Measurements from ENCODE around the gene RAMACL.

DNA sequence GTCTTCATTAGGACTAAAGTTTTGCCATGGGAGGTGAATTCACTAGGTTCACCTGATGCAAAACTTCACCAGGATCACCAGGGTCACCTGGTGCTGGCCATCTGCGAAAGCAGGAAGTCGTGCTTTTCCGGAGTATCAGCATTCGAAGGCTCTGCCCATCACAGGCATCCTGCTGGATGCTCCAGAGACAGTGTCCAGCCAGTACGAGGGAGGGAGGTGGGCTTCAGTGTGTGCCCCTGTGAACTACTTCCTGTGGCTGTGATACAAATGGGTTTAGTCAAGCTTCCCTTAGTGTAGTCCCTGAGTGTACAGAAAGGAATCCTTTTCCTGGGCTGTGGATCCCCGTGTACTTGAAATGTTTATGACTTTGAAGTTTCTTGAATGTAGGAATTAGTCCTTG, 44.0 kb upstream of the RAMACL start:
- TF ChIP-seq, protein P1, sequence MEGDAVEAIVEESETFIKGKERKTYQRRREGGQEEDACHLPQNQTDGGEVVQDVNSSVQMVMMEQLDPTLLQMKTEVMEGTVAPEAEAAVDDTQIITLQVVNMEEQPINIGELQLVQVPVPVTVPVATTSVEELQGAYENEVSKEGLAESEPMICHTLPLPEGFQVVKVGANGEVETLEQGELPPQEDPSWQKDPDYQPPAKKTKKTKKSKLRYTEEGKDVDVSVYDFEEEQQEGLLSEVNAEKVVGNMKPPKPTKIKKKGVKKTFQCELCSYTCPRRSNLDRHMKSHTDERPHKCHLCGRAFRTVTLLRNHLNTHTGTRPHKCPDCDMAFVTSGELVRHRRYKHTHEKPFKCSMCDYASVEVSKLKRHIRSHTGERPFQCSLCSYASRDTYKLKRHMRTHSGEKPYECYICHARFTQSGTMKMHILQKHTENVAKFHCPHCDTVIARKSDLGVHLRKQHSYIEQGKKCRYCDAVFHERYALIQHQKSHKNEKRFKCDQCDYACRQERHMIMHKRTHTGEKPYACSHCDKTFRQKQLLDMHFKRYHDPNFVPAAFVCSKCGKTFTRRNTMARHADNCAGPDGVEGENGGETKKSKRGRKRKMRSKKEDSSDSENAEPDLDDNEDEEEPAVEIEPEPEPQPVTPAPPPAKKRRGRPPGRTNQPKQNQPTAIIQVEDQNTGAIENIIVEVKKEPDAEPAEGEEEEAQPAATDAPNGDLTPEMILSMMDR (IDR thresholded peaks at IDR 0.05; ENCODE audit: poor library complexity): no peak
- no peak for TF ChIP-seq EZH2phosphoT487 (IDR thresholded peaks at IDR 0.05; ENCODE audit: low read depth, severe bottlenecking, unreplicated experiment)
- TF ChIP-seq EZH2 (IDR thresholded peaks at IDR 0.05; ENCODE audit: borderline replicate concordance): no peak
